ENCODE measurements around the gene LRCH4. TPM values are rescaled to one million over a fixed set of nuclear protein-coding genes. Genes with fewer than 3 reads are reported as not detected.

Gene LRCH4
- total and polyA plus RNA-seq, 2 of the 13 experiments (the other 11 are each of a cell fraction or from before 2014, with no cell fraction given), result 7.0 to 9.3 TPM

GRCh38 chr7:100545360-100546128 lies 40.4 kb downstream of the LRCH4 start (continued):
- TF ChIP-seq ZNF646 (CRISPR knock-in tag; IDR thresholded peaks at IDR 0.05) (no peak), ZNF569 (CRISPR knock-in tag; IDR thresholded peaks at IDR 0.05; ENCODE audit: borderline replicate concordance) (no peak), ZMAT3 (CRISPR knock-in tag; conservative IDR thresholded peaks at IDR 0.05) (peak; percentile 60), ZNF382 (CRISPR knock-in tag; IDR thresholded peaks at IDR 0.05; ENCODE audit: borderline replicate concordance) (no peak), TEAD2 (CRISPR knock-in tag; IDR thresholded peaks at IDR 0.05) (no peak), RARG (CRISPR knock-in tag; IDR thresholded peaks at IDR 0.05; ENCODE audit: low read depth) (no peak), ZNF644 (CRISPR knock-in tag; IDR thresholded peaks at IDR 0.05; ENCODE audit: low read depth) (0 out of 2 replicates have a peak, but pooled peaks have one; percentile 4), SKI (IDR thresholded peaks at IDR 0.05; ENCODE audit: partially characterized antibody) (no peak), ZNF34 (CRISPR knock-in tag; IDR thresholded peaks at IDR 0.05; ENCODE audit: borderline replicate concordance) (no peak), MTF1 (CRISPR knock-in tag; IDR thresholded peaks at IDR 0.05) (no peak), YEATS4 (CRISPR knock-in tag; IDR thresholded peaks at IDR 0.05; ENCODE audit: borderline replicate concordance) (no peak), ZBTB21 (CRISPR knock-in tag; IDR thresholded peaks at IDR 0.05) (peak; percentile 44; the same call in 1 of the 2 replicates), FOXA1 (IDR thresholded peaks at IDR 0.05) (no peak), FOXA1 (CRISPR knock-in tag; IDR thresholded peaks at IDR 0.05) (peak; percentile 86), HMG20B (CRISPR knock-in tag; conservative IDR thresholded peaks at IDR 0.05) (peak; percentile 69; the same call in 1 of the 2 replicates), ETV5 (CRISPR knock-in tag; IDR thresholded peaks at IDR 0.05; ENCODE audit: borderline replicate concordance) (peak; percentile 81; the same call in 1 of the 2 replicates), FIP1L1 (IDR thresholded peaks at IDR 0.05; ENCODE audit: borderline replicate concordance, insufficient read depth, low read depth, low read length) (no peak), ZBTB7B (CRISPR knock-in tag; IDR thresholded peaks at IDR 0.05) (no peak; the same call in 1 of the 2 replicates)
- TF ChIP-seq, protein P1, sequence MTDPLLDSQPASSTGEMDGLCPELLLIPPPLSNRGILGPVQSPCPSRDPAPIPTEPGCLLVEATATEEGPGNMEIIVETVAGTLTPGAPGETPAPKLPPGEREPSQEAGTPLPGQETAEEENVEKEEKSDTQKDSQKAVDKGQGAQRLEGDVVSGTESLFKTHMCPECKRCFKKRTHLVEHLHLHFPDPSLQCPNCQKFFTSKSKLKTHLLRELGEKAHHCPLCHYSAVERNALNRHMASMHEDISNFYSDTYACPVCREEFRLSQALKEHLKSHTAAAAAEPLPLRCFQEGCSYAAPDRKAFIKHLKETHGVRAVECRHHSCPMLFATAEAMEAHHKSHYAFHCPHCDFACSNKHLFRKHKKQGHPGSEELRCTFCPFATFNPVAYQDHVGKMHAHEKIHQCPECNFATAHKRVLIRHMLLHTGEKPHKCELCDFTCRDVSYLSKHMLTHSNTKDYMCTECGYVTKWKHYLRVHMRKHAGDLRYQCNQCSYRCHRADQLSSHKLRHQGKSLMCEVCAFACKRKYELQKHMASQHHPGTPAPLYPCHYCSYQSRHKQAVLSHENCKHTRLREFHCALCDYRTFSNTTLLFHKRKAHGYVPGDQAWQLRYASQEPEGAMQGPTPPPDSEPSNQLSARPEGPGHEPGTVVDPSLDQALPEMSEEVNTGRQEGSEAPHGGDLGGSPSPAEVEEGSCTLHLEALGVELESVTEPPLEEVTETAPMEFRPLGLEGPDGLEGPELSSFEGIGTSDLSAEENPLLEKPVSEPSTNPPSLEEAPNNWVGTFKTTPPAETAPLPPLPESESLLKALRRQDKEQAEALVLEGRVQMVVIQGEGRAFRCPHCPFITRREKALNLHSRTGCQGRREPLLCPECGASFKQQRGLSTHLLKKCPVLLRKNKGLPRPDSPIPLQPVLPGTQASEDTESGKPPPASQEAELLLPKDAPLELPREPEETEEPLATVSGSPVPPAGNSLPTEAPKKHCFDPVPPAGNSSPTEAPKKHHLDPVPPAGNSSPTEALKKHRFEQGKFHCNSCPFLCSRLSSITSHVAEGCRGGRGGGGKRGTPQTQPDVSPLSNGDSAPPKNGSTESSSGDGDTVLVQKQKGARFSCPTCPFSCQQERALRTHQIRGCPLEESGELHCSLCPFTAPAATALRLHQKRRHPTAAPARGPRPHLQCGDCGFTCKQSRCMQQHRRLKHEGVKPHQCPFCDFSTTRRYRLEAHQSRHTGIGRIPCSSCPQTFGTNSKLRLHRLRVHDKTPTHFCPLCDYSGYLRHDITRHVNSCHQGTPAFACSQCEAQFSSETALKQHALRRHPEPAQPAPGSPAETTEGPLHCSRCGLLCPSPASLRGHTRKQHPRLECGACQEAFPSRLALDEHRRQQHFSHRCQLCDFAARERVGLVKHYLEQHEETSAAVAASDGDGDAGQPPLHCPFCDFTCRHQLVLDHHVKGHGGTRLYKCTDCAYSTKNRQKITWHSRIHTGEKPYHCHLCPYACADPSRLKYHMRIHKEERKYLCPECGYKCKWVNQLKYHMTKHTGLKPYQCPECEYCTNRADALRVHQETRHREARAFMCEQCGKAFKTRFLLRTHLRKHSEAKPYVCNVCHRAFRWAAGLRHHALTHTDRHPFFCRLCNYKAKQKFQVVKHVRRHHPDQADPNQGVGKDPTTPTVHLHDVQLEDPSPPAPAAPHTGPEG (CRISPR knock-in tag; IDR thresholded peaks at IDR 0.05), result no peak

Data from HepG2 (cell line).